HG02623 (cell line): ENCODE data around the gene ANTXR2.
"Not testable (repeated sequence)": the region's sequence is repeated elsewhere in the genome, so short reads cannot be mapped to it uniquely, and the experiment has no call there.

Experiments
- ATAC-seq: cut with Tn5 transposase; IDR thresholded peaks from one replicate; pipeline ENCODE4 v1.9.1; 2021; ENCODE audit warnings: moderate library complexity; ENCODE audit not compliant: unreplicated experiment

Gene ANTXR2

GRCh38 chr4:79993476-79993875, 79.6 kb downstream of the ANTXR2 start:
- no peak for ATAC-seq

- no peak for ATAC-seq
These were observed 81.4 kb downstream of the ANTXR2 start for GRCh38 chr4:79991601-79992000.

GRCh38 chr4:79991100-79991499, 81.9 kb downstream of the ANTXR2 start:
- ATAC-seq: not testable (repeated sequence)

GRCh38 chr4:79987401-79987800, 85.6 kb downstream of the ANTXR2 start:
- no peak for ATAC-seq

GRCh38 chr4:79983431-79983830, 89.6 kb downstream of the ANTXR2 start:
- no peak for ATAC-seq

- no peak for ATAC-seq
These were observed 90.3 kb downstream of the ANTXR2 start for GRCh38 chr4:79982601-79983322.

- ATAC-seq: no peak
These were observed 92.6 kb downstream of the ANTXR2 start for GRCh38 chr4:79980448-79980847.

- no peak for ATAC-seq
These were observed 93.1 kb downstream of the ANTXR2 start for GRCh38 chr4:79979785-79980437.

- ATAC-seq: no peak
These were observed 95.7 kb downstream of the ANTXR2 start for GRCh38 chr4:79977131-79977840.

GRCh38 chr4:79964400-79965211, 108.4 kb downstream of the ANTXR2 start:
- ATAC-seq: no peak

GRCh38 chr4:79964020-79964399, 109.0 kb downstream of the ANTXR2 start:
- no peak for ATAC-seq

GRCh38 chr4:79959652-79960051, 113.4 kb downstream of the ANTXR2 start:
- no peak for ATAC-seq

- ATAC-seq: no peak
These were observed 114.4 kb downstream of the ANTXR2 start for GRCh38 chr4:79958466-79959264.

GRCh38 chr4:79949178-79949577, 123.9 kb downstream of the ANTXR2 start:
- ATAC-seq: no peak

GRCh38 chr4:79948739-79949138, 124.3 kb downstream of the ANTXR2 start:
- ATAC-seq: no peak

GRCh38 chr4:79948261-79948660, 124.8 kb downstream of the ANTXR2 start:
- ATAC-seq: no peak

- ATAC-seq: no peak
These were observed 125.6 kb downstream of the ANTXR2 start for GRCh38 chr4:79947386-79947785.

GRCh38 chr4:79935274-79935673, 137.8 kb downstream of the ANTXR2 start:
- ATAC-seq: no peak

GRCh38 chr4:79934660-79935059, 138.4 kb downstream of the ANTXR2 start:
- no peak for ATAC-seq

GRCh38 chr4:79927931-79928330, 145.1 kb downstream of the ANTXR2 start:
- no peak for ATAC-seq
